WTC11 (cell line): ENCODE measurements around the gene PGAM5.

Source experiments
- CTCF ChIP-seq: fragments of 200-600 bp; IDR thresholded peaks from 2 replicates; pipeline ENCODE4 v1.8.0; 2022; ENCODE audit warnings: antibody characterized with exemption
- EMX1 ChIP-seq: fragments of 250-450 bp; sonication (Bioruptor Pico); IDR thresholded peaks from 2 replicates; pipeline ENCODE4 v1.8.0; 2021; ENCODE audit warnings: mild to moderate bottlenecking
- JUN ChIP-seq: sonication (generic); formaldehyde crosslinking; IDR thresholded peaks from 2 replicates; pipeline ENCODE4 v1.8.0; 2023; ENCODE audit warnings: mild to moderate bottlenecking, missing genetic modification reagents
- ZNF121 ChIP-seq: sonication (generic); formaldehyde crosslinking; IDR thresholded peaks from 2 replicates; pipeline ENCODE4 v1.8.0; 2023; ENCODE audit warnings: missing genetic modification reagents
- ZNF416 ChIP-seq: fragments of 250-450 bp; sonication (Bioruptor Pico); IDR thresholded peaks from 2 replicates; pipeline ENCODE4 v1.9.0; 2021; ENCODE audit warnings: mild to moderate bottlenecking, inconsistent platforms
- TF ChIP-seq, protein P1 (sequence below): sonication (generic); formaldehyde crosslinking; IDR thresholded peaks from 2 replicates; pipeline ENCODE4 v1.8.1; 2023; ENCODE audit warnings: mild to moderate bottlenecking, missing genetic modification reagents, moderate library complexity
- TF ChIP-seq, protein P2 (sequence below): sonication (generic); formaldehyde crosslinking; IDR thresholded peaks from 2 replicates; pipeline ENCODE4 v1.8.0; 2022; ENCODE audit warnings: mild to moderate bottlenecking, missing genetic modification reagents

DNA sequence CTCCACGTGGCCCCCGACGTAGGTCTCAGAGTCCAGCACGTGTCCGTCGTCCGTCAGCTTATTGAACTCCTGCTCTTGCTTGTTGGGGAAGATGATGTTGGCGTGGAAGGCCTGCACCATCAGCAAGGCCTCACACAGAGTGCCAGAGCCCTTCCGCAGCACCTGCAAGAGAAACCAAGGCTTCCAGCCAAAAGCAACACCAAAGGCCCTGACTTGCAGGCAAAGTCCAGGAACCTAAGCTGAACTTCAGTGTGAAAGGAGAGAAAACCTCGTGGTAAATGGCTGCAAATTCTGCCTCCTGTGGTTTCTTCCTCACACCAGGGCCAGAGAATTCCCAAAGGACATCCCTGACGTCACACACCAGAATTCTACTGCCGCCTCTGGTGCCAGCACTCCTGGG, 38.0 kb upstream of the PGAM5 start:
- TF ChIP-seq CTCF (no peak), ZNF416 (CRISPR knock-in tag) (no peak), EMX1 (no peak), JUN (CRISPR knock-in tag) (no peak), ZNF121 (CRISPR knock-in tag) (no peak)
- TF ChIP-seq, protein P1, sequence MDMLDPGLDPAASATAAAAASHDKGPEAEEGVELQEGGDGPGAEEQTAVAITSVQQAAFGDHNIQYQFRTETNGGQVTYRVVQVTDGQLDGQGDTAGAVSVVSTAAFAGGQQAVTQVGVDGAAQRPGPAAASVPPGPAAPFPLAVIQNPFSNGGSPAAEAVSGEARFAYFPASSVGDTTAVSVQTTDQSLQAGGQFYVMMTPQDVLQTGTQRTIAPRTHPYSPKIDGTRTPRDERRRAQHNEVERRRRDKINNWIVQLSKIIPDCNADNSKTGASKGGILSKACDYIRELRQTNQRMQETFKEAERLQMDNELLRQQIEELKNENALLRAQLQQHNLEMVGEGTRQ (CRISPR knock-in tag), result no peak
- TF ChIP-seq, protein P2, sequence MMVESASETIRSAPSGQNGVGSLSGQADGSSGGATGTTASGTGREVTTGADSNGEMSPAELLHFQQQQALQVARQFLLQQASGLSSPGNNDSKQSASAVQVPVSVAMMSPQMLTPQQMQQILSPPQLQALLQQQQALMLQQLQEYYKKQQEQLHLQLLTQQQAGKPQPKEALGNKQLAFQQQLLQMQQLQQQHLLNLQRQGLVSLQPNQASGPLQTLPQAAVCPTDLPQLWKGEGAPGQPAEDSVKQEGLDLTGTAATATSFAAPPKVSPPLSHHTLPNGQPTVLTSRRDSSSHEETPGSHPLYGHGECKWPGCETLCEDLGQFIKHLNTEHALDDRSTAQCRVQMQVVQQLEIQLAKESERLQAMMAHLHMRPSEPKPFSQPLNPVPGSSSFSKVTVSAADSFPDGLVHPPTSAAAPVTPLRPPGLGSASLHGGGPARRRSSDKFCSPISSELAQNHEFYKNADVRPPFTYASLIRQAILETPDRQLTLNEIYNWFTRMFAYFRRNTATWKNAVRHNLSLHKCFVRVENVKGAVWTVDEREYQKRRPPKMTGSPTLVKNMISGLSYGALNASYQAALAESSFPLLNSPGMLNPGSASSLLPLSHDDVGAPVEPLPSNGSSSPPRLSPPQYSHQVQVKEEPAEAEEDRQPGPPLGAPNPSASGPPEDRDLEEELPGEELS (CRISPR knock-in tag), result no peak
